Vagina (tissue), 2 donors: ENCODE results near the gene ITGB7. TPM values are rescaled to one million over a fixed set of nuclear protein-coding genes. Genes with fewer than 3 reads are reported as not detected.
"Not testable (repeated sequence)": the region's sequence is repeated elsewhere in the genome, so short reads cannot be mapped to it uniquely, and the experiment has no call there.

Experiments
- DNase-seq, 2 donors: peaks; one replicate each; pipeline ENCODE4 v3.0.0-alpha.2; 2017; ENCODE audit errors: extremely low spot score in 2 of 2
- H3K27ac ChIP-seq: fragments of 200-600 bp; sonication (generic); one replicate; pipeline ENCODE4 v1.5.1; 2019
- H3K27me3 ChIP-seq: fragments of 200-600 bp; sonication (generic); one replicate; pipeline ENCODE4 v1.5.1; 2019
- H3K36me3 ChIP-seq, 2 donors: fragments of 200-600 bp; sonication (generic); one replicate each; pipeline ENCODE4 v1.5.1; 2017 to 2019
- H3K4me1 ChIP-seq: fragments of 200-600 bp; sonication (generic); one replicate; pipeline ENCODE4 v1.5.1; 2019
- H3K4me3 ChIP-seq, 2 donors: fragments of 200-600 bp; sonication (generic); 1 replicate in 1 of 2; 2 replicates in 1 of 2; pipeline ENCODE4 v1.5.1; 2016 to 2019
- H3K9me3 ChIP-seq: fragments of 200-600 bp; sonication (generic); one replicate; pipeline ENCODE4 v1.5.1; 2019
- CTCF ChIP-seq, 3 experiments: fragments of 450-650 bp in 2 of 3; fragments of 200-600 bp in 1 of 3; sonication (generic) in 1 of 3; IDR thresholded peaks; one replicate each; pipeline ENCODE4 v1.5.1; 2017 to 2019; ENCODE audit warnings: antibody characterized with exemption in 3 of 3, mild to moderate bottlenecking in 2 of 3, moderate library complexity in 2 of 3
- POLR2A ChIP-seq, 2 donors: fragments of 450-650 bp; IDR thresholded peaks; one replicate each; pipeline ENCODE4 v1.6.1; 2017; ENCODE audit warnings: antibody characterized with exemption in 2 of 2, mild to moderate bottlenecking in 2 of 2, moderate library complexity in 2 of 2
- POLR2AphosphoS5 ChIP-seq, 2 donors: sonication (generic); formaldehyde crosslinking; IDR thresholded peaks; one replicate each; pipeline ENCODE4 v1.9.0; 2017; ENCODE audit warnings: antibody characterized with exemption in 2 of 2, mild to moderate bottlenecking in 2 of 2, low read depth in 1 of 2; ENCODE audit not compliant: insufficient read depth in 1 of 2
- intact Hi-C: fragments of 100-400 bp; cut with DNase I; formaldehyde crosslinking; loops from one replicate; pipeline ENCODE4 v1.15.1; 2023
- total RNA-seq: library from RNA; depleted of rRNA; stranded (reverse); fragments of >200 nt; gene quantifications from one replicate; pipeline ENCODE4 v1.2.3, GENCODE V29; 2016

ITGB7 gene
- total RNA-seq, 1 donor from 2014 or later = 3.7 TPM

DNA sequence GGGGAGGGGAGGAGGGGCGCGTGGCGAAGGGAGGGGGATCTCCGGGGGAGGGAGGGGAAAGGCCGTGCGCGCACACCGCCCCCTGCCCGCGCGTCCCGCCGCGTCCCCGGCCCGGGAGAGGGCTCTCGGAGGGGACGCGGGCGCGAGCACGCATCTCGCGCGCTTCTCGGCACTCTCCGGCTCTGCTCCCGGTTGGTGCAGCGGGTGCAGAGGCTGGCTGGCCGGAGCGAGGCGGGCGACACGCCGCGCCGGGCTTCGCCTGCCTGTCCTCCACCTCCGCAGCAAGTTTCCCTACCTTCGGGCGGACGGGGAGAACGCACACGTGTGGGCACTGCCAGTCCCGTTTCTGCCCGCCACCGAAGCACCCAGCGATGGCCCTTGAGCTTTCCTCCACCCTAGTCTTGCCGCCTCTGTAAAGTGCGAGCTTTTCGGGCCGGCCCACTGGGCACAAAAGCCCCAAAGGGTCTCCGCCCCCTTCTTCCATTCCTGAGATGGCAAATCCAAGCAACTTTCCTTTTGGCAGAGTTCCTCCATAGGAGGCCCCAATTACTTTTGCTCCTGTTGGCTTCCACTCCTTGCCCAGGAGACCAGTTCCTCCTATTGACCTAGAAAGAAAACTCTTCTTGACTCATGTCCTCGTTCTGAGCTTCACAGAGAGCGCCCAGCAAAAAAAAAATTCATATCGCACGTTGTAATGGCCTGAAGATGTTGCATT is 26.0 kb downstream of the ITGB7 start:
- TF ChIP-seq POLR2AphosphoS5 (IDR thresholded peaks at IDR 0.05; ENCODE audit: insufficient read depth in 1 of 2, low read depth in 1 of 2) (no peak), POLR2A (IDR thresholded peaks at IDR 0.05) (no peak), CTCF (IDR thresholded peaks at IDR 0.05) (no peak)
- Histone ChIP-seq H3K36me3 (peaks cover 0 to 40% of the 10 kb centered on the region in 2 donors), H3K27ac (peak overlapping the region; percentile 88), H3K27me3 (no peaks in the 10 kb centered on the region), H3K4me1 (peaks cover 47% of the 10 kb centered on the region), H3K9me3 (no peaks in the 10 kb centered on the region), H3K4me3 (peak overlapping the region; percentile 64 to 67)
- no peak for DNase-seq
- intact Hi-C loops = no loop called here

DNA sequence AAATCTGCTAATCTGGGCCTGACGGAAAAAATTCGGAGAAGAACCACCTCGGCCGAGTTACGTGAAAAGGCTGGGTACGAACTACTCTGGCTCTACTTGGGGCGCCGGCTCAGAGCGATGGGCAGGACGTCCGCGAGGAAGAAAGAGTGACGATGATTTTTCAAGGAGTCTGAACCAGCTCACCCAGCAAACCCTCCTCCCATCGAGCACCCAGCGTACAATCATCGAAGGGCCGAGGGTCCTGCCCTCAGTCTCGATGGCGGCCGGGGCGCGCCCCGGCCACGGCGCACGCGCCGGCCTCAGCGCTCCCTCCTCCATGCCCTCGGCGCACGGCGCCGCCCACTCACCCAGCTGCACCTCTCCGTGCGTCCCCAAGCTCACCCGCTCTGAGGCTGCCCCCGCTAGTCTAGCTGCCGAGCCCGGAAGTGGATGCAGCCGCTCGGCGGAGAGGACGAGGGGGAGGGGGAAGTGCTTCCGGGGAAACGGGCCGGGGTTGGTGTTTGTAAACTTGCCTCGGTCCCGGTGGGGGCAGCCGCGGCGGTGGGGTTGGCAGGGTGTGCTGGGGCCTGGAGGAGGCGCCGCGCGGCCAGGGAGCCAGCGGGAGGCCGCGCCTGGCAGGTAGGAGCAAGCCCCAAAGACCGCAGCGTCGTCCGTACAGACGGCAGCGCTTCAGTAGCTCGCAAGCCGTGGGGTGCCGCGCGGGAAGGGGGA is 26.7 kb downstream of the ITGB7 start, which contains the start of the genes CSAD and ZNF740:
TSS of gene CSAD (minus strand) at position 706 of the 711 bp plus-strand sequence. CDS start 7,455 bp downstream, outside the sequence.
TSS of gene ZNF740 (plus strand) at position 503 of the 711 bp plus-strand sequence. CDS start 1,262 bp downstream, outside the sequence.
- Histone ChIP-seq H3K4me3 (peak within 1 kb of the TSS; percentile 64 to 67), H3K36me3 (peaks cover 0 to 34% of the 10 kb centered on the region in 2 donors), H3K27ac (peak within 1 kb of the TSS; percentile 88), H3K27me3 (no peaks in the 10 kb centered on the region), H3K9me3 (no peaks in the 10 kb centered on the region), H3K4me1 (peaks cover 47% of the 10 kb centered on the region)
- TF ChIP-seq CTCF (IDR thresholded peaks at IDR 0.05) (no peak), POLR2AphosphoS5 (IDR thresholded peaks at IDR 0.05; ENCODE audit: insufficient read depth in 1 of 2, low read depth in 1 of 2) (peak; percentile 63 to 80), POLR2A (IDR thresholded peaks at IDR 0.05) (peak in 1 of 2 donors; percentile 70)
- intact Hi-C loops = no loop called here
- DNase-seq = peak in 1 of 2 donors; percentile 97

- Histone ChIP-seq H3K27me3 (no peaks in the 10 kb centered on the region), H3K9me3 (no peaks in the 10 kb centered on the region), H3K4me1 (peaks cover 44% of the 10 kb centered on the region), H3K4me3 (peak overlapping the region; percentile 64 to 67), H3K36me3 (peaks cover 0 to 28% of the 10 kb centered on the region in 2 donors), H3K27ac (peak overlapping the region; percentile 88)
- no peak for DNase-seq
- TF ChIP-seq POLR2A (IDR thresholded peaks at IDR 0.05) (no peak), POLR2AphosphoS5 (IDR thresholded peaks at IDR 0.05; ENCODE audit: insufficient read depth in 1 of 2, low read depth in 1 of 2) (no peak), CTCF (IDR thresholded peaks at IDR 0.05) (no peak)
- intact Hi-C loops = no loop called here
Observed at GRCh38 chr12:53179687-53180219, 27.3 kb downstream of the ITGB7 start.

DNA sequence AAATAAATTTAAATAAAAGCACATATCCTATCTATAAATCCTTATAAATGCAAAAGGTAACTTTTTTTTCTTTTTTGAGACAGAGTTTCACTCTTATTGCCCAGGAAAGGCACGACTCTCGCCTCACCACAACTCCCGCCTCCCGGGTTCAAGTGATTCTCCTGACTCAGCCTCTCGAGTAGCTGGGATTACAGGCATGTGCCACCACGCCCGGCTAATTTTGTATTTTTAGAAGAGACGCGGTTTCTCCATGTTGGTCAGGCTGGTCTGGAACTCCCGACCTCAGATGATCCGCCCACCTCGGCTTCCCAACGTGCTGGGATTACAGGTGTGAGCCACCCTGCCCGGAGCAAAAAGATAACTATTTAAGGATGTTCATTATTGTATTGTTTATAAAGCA is 28.2 kb downstream of the ITGB7 start:
- intact Hi-C loops, H3K9me3 ChIP-seq, H3K4me3 ChIP-seq, H3K27me3 ChIP-seq, DNase-seq, H3K27ac ChIP-seq: not testable (repeated sequence)
- H3K36me3 ChIP-seq = peaks cover 0 to 19% of the 10 kb centered on the region in 2 donors
- peaks cover 35% of the 10 kb centered on the region for H3K4me1 ChIP-seq

DNA sequence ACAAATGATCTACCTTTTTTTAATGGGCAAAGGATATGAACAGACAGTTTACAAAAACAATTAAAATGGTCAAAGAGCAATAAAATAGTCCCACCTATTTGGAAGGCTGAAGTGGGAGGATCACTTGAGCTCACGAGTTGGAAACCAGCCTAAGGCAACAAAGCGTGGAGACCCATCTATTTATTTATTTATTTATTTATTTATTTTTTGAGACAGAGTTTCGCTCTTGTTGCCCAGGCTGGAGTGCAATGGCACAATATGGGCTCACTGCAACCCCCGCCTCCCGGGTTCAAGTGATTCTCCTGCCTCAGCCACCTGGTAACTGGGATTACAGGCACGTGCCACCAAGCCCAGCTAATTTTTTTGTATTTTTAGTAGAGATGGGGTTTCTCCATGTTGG is 29.6 kb downstream of the ITGB7 start:
- H3K4me1 ChIP-seq = peaks cover 22% of the 10 kb centered on the region
- H3K9me3 ChIP-seq, H3K4me3 ChIP-seq, H3K27ac ChIP-seq, H3K36me3 ChIP-seq, intact Hi-C loops, DNase-seq, H3K27me3 ChIP-seq: not testable (repeated sequence)
